Ovary (tissue), 9 donors: Measurements from ENCODE around the gene TRAPPC3. TPM values are rescaled to one million over a fixed set of nuclear protein-coding genes. Genes with fewer than 3 reads are reported as not detected.

Experiments
- DNase-seq, 5 donors: peaks; one replicate each; pipeline ENCODE4 v3.0.0-alpha.2; 2019 to 2020
- H3K27ac ChIP-seq, 2 donors: fragments of 200-600 bp; one replicate each; pipeline versions ENCODE4 v1.5.1 to v1.8.0; 2019 to 2022
- H3K27me3 ChIP-seq: fragments of 200-600 bp; one replicate; pipeline ENCODE4 v1.8.0; 2022
- H3K36me3 ChIP-seq: fragments of 200-600 bp; sonication (generic); one replicate; pipeline ENCODE4 v1.5.1; 2019
- H3K4me1 ChIP-seq: one replicate; pipeline ENCODE4 v1.8.1; 2013; ENCODE audit warnings: mild to moderate bottlenecking, moderate library complexity; ENCODE audit not compliant: insufficient read depth
- H3K4me3 ChIP-seq: fragments of 200-600 bp; sonication (generic); one replicate; pipeline ENCODE4 v1.5.1; 2017
- H3K9me3 ChIP-seq, 2 donors: fragments of 200-600 bp in 1 of 2; sonication (generic) in 1 of 2; one replicate each; pipeline versions ENCODE4 v1.5.1 to v1.8.1; 2013 to 2019; ENCODE audit warnings: mild to moderate bottlenecking in 1 of 2, moderate library complexity in 1 of 2
- EP300 ChIP-seq: sonication (generic); formaldehyde crosslinking; IDR thresholded peaks from one replicate; pipeline ENCODE4 v1.6.1; 2017; ENCODE audit warnings: antibody characterized with exemption
- POLR2A ChIP-seq: fragments of 450-650 bp; IDR thresholded peaks from one replicate; pipeline ENCODE4 v1.6.1; 2017; ENCODE audit warnings: antibody characterized with exemption, mild to moderate bottlenecking, moderate library complexity
- WGBS, 3 donors: extraction: QIAGEN DNeasy Blood & Tissue Kit in 1 of 3; methylation state at CpG; one replicate each; pipeline versions ENCODE4 v1.1.5 to v1.1.7; 2013 to 2017; 5-methylcytosine and 5-hydroxymethylcytosine counted together
- intact Hi-C, 4 donors: fragments of 100-400 bp; cut with DNase I; formaldehyde crosslinking; loops; one replicate each; pipeline versions ENCODE4 v1.11.0 to v1.15.1; 2022 to 2023
- polyA plus RNA-seq, 2 donors: library from polyadenylated mRNA; stranded (reverse); fragments of 200-250 nt in 1 of 2; fragments of 350-450 nt in 1 of 2; fragmentation: Illumina TruSeq in 1 of 2; extraction: RNeasy Lipid Tissue Mini Kit (QIAGEN cat#74804) in 1 of 2; gene quantifications; one replicate each; pipeline ENCODE4 v1.2.3, GENCODE V29; 2013 to 2014
- total RNA-seq, 7 donors: library from RNA; depleted of rRNA in 2 of 7; stranded (reverse); fragments of >200 nt in 2 of 7; fragmentation: NEBNext Ultra II Directional in 3 of 7; extraction: Animal tissue kit (Norgen Biotek cat#: 25700) in 3 of 7; gene quantifications; one replicate each; pipeline versions ENCODE4 v1.1.0 to v1.2.4, GENCODE V29; 2016 to 2023
- TF ChIP-seq, protein P1 (sequence below), 3 donors: fragments of 450-650 bp in 2 of 3; fragments of 200-600 bp in 1 of 3; IDR thresholded peaks; one replicate each; pipeline versions ENCODE4 v1.5.1 to v1.8.0; 2016 to 2022; ENCODE audit warnings: antibody characterized with exemption in 3 of 3, mild to moderate bottlenecking in 1 of 3
- donor health status: DM: no; HTN: no; CAD: no; lungs with moderate emphysema.
- donor health status: DM: no; HTN: no; CAD: no.
- donor health status: Bipolar disorder and iron deficiency.
- donor health status: DM: yes; HTN: yes; CAD: no.
- donor health status: DM: no; HTN: no; CAD: no.
- donor health status: DM: yes; HTN: yes; CAD: no.

The TRAPPC3 gene
- total and polyA plus RNA-seq, 9 donors: 42.3 to 94.6 (median 45.2) TPM

DNA sequence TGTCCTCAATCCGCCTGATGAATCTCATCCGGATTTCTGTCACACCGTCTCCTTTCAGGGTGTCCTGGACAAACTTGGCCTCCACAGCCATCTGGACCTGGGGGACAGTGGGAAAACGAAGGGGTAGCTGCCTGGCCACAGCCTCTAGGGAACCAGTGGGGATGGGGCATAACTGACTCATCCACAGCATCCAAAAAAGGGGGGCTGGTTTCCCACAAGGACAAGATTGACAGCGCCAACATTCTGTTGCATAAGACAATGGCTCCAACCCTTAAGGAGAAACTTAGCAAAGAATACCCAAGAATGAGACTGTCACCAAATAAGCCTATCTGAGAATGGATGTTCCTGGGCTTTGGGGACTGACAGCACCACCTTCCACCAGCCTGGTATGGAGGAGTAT is 12.1 kb downstream of the TRAPPC3 start:
- H3K27ac ChIP-seq: no peak overlapping the region
- H3K4me1 ChIP-seq: peaks cover 2% of the 10 kb centered on the region
- no peak for DNase-seq
- H3K9me3 ChIP-seq: no peaks in the 10 kb centered on the region
- intact Hi-C loops: loop anchor here in 1 of 4 donors (5.0 kb wide), 1 partner anchor 35 kb away; no protein-coding TSS in a partner anchor
- H3K4me3 ChIP-seq: no peak overlapping the region
- WGBS, 3 donors: 71 to 79% (median 74%) methylated on average over 5 of the region's 5 CpGs
- TF ChIP-seq, protein P1, sequence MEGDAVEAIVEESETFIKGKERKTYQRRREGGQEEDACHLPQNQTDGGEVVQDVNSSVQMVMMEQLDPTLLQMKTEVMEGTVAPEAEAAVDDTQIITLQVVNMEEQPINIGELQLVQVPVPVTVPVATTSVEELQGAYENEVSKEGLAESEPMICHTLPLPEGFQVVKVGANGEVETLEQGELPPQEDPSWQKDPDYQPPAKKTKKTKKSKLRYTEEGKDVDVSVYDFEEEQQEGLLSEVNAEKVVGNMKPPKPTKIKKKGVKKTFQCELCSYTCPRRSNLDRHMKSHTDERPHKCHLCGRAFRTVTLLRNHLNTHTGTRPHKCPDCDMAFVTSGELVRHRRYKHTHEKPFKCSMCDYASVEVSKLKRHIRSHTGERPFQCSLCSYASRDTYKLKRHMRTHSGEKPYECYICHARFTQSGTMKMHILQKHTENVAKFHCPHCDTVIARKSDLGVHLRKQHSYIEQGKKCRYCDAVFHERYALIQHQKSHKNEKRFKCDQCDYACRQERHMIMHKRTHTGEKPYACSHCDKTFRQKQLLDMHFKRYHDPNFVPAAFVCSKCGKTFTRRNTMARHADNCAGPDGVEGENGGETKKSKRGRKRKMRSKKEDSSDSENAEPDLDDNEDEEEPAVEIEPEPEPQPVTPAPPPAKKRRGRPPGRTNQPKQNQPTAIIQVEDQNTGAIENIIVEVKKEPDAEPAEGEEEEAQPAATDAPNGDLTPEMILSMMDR (IDR thresholded peaks at IDR 0.05): no peak
- no peak for TF ChIP-seq EP300
- no peak for TF ChIP-seq POLR2A
- no peaks in the 10 kb centered on the region for H3K36me3 ChIP-seq
- no peaks in the 10 kb centered on the region for H3K27me3 ChIP-seq

DNA sequence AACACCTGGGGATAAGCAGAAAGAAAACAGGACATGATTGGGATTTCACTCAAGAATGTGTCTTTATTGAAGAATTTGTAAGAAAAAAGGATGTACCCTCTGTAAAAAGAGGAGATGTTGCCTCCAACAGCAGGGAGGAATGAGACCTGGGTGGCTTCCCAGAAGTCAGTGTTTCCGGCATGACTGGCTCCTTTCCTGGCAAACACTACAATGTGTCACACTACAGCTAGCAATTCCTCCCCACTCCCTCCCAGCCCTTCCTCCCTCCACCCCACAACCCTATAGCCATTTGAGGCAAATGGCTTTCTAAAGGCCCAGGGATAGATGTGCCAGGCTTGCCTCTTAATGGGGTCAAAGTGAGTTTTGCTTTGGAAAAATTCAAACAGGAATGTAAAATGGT is 12.8 kb downstream of the TRAPPC3 start:
- intact Hi-C loops: loop anchor here in 1 of 4 donors (5.0 kb wide), 1 partner anchor 34 kb away; no protein-coding TSS in a partner anchor
- H3K36me3 ChIP-seq: no peaks in the 10 kb centered on the region
- H3K27me3 ChIP-seq: no peaks in the 10 kb centered on the region
- H3K4me1 ChIP-seq: peaks cover 2% of the 10 kb centered on the region
- H3K9me3 ChIP-seq: no peaks in the 10 kb centered on the region
- peak in 1 of 5 donors; percentile 47 for DNase-seq
- TF ChIP-seq EP300 (no peak), POLR2A (no peak)
- TF ChIP-seq, protein P1 (IDR thresholded peaks at IDR 0.05): no peak
- WGBS, 3 donors: 0 to 29% (median 11%) methylated on average over 1 of the region's 1 CpG
- no peak overlapping the region for H3K4me3 ChIP-seq
- no peak overlapping the region for H3K27ac ChIP-seq

DNA sequence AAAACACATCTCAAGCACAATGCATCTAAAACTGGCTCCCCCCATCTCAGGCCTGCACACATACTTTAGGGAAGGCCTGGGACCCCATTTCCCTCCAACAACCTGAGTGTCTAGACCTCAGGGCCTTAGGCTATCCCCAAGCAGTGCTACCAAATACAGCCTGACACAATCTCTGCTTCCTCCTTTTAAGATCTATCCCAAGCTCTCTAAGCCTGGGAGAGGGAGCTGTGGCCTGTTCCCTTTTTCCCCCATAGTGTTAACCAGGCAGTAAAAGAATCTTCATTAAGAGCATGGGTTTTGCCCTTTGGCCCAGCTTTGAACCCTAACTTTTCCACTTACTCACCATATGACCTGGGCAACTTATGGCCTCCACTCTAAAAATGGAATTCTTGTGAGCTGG is 13.5 kb downstream of the TRAPPC3 start:
- Histone ChIP-seq H3K27me3 (no peaks in the 10 kb centered on the region), H3K27ac (no peak overlapping the region), H3K9me3 (no peaks in the 10 kb centered on the region), H3K4me1 (peaks cover 2% of the 10 kb centered on the region), H3K36me3 (no peaks in the 10 kb centered on the region), H3K4me3 (no peak overlapping the region)
- intact Hi-C loops: loop anchor here in 1 of 4 donors (5.0 kb wide), 1 partner anchor 33 kb away; no protein-coding TSS in a partner anchor
- TF ChIP-seq, protein P1 (IDR thresholded peaks at IDR 0.05): no peak
- no peak for TF ChIP-seq POLR2A
- no peak for TF ChIP-seq EP300
- no peak for DNase-seq

DNA sequence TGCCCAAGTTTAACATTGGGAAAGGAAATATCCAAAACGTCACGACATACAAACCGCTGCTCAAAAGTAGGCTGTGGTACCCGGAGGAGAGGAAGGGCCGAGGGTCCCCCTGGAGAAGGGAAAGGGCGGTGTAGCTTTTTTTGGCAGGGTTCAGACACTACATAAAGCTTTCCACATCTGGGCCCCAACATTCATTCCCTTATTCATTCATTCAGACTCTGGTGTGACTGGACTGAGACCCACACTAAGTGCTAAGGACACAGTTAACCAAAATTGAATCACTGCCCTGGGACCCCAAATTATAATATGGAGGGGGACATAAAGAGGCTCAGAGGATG is 14.0 kb downstream of the TRAPPC3 start:
- TF ChIP-seq EP300 (no peak), POLR2A (no peak)
- TF ChIP-seq, protein P1 (IDR thresholded peaks at IDR 0.05): no peak
- no peaks in the 10 kb centered on the region for H3K27me3 ChIP-seq
- H3K9me3 ChIP-seq: no peaks in the 10 kb centered on the region
- no peaks in the 10 kb centered on the region for H3K36me3 ChIP-seq
- peaks cover 2% of the 10 kb centered on the region for H3K4me1 ChIP-seq
- WGBS, 3 donors: 51 to 64% (median 60%) methylated on average over 6 of the region's 6 CpGs
- no peak overlapping the region for H3K27ac ChIP-seq
- DNase-seq: no peak
- H3K4me3 ChIP-seq: no peak overlapping the region
- intact Hi-C loops: loop anchor here in 1 of 4 donors (5.0 kb wide), 1 partner anchor 33 kb away; no protein-coding TSS in a partner anchor
